ENCODE data around the gene TACO1. TPM values are rescaled to one million over a fixed set of nuclear protein-coding genes. Genes with fewer than 3 reads are reported as not detected.

TACO1 gene
- total and polyA plus RNA-seq, 5 experiments from 2014 or later = 11.3 to 18.3 (median 16.6) TPM

- ATAC-seq (peak in 1 of 2 donors; percentile 19), DNase-seq (peak in 3 of 10 donors; percentile 3 to 62 (median 50))
- Mint-ChIP-seq H3K9me3 (no peaks in the 10 kb centered on the region), H3K4me3 (peak overlapping the region in 8 of 10 donors; percentile 25 to 67 (median 44)), H3K4me1 (peaks cover 19 to 36% (median 29%) of the 10 kb centered on the region in 4 donors), H3K27ac (peak overlapping the region; percentile 86 to 96 (median 91)), H3K36me3 (peaks cover 0 to 47% (median 11%) of the 10 kb centered on the region in 3 donors), H3K27me3 (no peaks in the 10 kb centered on the region)
- POLR2A ChIA-PET = interaction anchor here (1.3 to 4.4 kb wide), 2 partner anchors 9 to 184 kb away, joined by 5 to 24 read pairs; partner anchors contain the start of gene TACO1
Observed at GRCh38 chr17:63609816-63610573, 9.3 kb downstream of the TACO1 start.

GRCh38 chr17:63610854-63611253 is 10.2 kb downstream of the TACO1 start:
- peaks cover 0 to 39% (median 10%) of the 10 kb centered on the region in 3 donors for H3K36me3 Mint-ChIP-seq
- H3K4me1 Mint-ChIP-seq = peaks cover 15 to 31% (median 29%) of the 10 kb centered on the region in 4 donors
- no peaks in the 10 kb centered on the region for H3K27me3 Mint-ChIP-seq
- H3K27ac Mint-ChIP-seq = peak overlapping the region; percentile 81 to 96 (median 91)
- DNase-seq (no peak), ATAC-seq (no peak)
- peak overlapping the region in 7 of 10 donors; percentile 11 to 67 (median 46) for H3K4me3 Mint-ChIP-seq
- POLR2A ChIA-PET = interaction anchor here (0.7 to 4.4 kb wide), 6 partner anchors 10 to 359 kb away, joined by 3 to 24 read pairs (median 5); partner anchors contain the start of genes MAP3K3 and TACO1
- H3K9me3 Mint-ChIP-seq = no peaks in the 10 kb centered on the region

- Mint-ChIP-seq H3K4me1 (peaks cover 14 to 30% (median 29%) of the 10 kb centered on the region in 4 donors), H3K36me3 (peaks cover 0 to 34% (median 6%) of the 10 kb centered on the region in 3 donors), H3K27me3 (no peaks in the 10 kb centered on the region), H3K27ac (peak overlapping the region; percentile 75 to 96 (median 90)), H3K9me3 (no peaks in the 10 kb centered on the region), H3K4me3 (peak overlapping the region in 7 of 10 donors; percentile 18 to 62 (median 49))
- POLR2A ChIA-PET = interaction anchor here (0.6 to 4.4 kb wide), 10 partner anchors 10 to 359 kb away, joined by 3 to 24 read pairs (median 5); partner anchors contain the start of genes LIMD2, MAP3K3 and TACO1
- ATAC-seq (peak; percentile 23 to 68), DNase-seq (peak in 2 of 10 donors; percentile 40 to 49)
Observed at GRCh38 chr17:63611354-63611753, 10.7 kb downstream of the TACO1 start.

GRCh38 chr17:63613663-63614062 is 13.0 kb downstream of the TACO1 start:
- POLR2A ChIA-PET = interaction anchor here (2.0 kb wide), 1 partner anchor 188 kb away, joined by 6 read pairs; no protein-coding TSS in a partner anchor
- Mint-ChIP-seq H3K36me3 (peaks cover 0 to 10% (median 3%) of the 10 kb centered on the region in 3 donors), H3K27ac (no peak overlapping the region), H3K4me3 (no peak overlapping the region), H3K27me3 (no peaks in the 10 kb centered on the region), H3K4me1 (peaks cover 14 to 30% (median 29%) of the 10 kb centered on the region in 4 donors), H3K9me3 (no peaks in the 10 kb centered on the region)
- DNase-seq (no peak), ATAC-seq (no peak)

DNA sequence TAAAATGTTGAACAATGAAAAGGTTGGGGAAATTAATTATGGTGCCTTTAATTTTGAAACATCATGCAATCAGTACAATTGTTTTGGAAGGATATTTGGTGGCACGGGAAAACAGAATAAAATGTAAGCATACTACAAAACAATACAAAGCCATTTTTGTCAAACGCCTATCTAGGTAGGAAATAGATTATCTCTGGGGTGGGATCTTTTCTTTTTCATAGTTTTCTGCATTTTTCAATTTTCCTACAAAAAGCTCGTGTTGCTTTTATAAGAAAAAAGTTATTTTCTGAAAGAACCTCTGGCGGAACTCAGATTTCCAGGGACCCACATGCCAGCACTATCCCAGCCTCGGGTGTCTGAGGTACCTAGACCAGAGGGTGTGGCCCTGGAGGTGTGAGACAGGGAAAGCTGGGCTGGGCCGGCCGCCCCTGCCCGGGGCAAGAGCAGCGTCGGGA is 20.6 kb downstream of the TACO1 start:
- Mint-ChIP-seq H3K27ac (peak overlapping the region in 8 of 10 donors; percentile 1 to 94 (median 59)), H3K36me3 (no peaks in the 10 kb centered on the region), H3K9me3 (no peaks in the 10 kb centered on the region), H3K4me1 (peaks cover 10 to 44% (median 36%) of the 10 kb centered on the region in 4 donors), H3K27me3 (no peaks in the 10 kb centered on the region), H3K4me3 (peak overlapping the region; percentile 82 to 99 (median 92))
- ATAC-seq (no peak), DNase-seq (no peak)
- POLR2A ChIA-PET = interaction anchor here (0.6 to 10.2 kb wide), 13 partner anchors 9 to 194 kb away, joined by 3 to 178 read pairs (median 8); partner anchors contain the start of genes CCDC47, DDX42, LIMD2 and STRADA

GRCh38 chr17:63621684-63622573 is 21.2 kb downstream of the TACO1 start, which contains the start of gene MAP3K3:
Gene MAP3K3 (plus strand): TSS chr17:63622417. CDS start chr17:63622760, 343 bp downstream.
- POLR2A ChIA-PET = interaction anchor here (0.5 to 10.2 kb wide), 27 partner anchors 9 to 885 kb away, joined by 3 to 178 read pairs (median 5); partner anchors contain the start of genes CCDC47, CEP95, CYB561 and DCAF7
- H3K4me3 Mint-ChIP-seq = peak within 1 kb of the TSS; percentile 94 to 99 (median 97)
- H3K9me3 Mint-ChIP-seq = no peaks in the 10 kb centered on the region
- H3K36me3 Mint-ChIP-seq = no peaks in the 10 kb centered on the region
- DNase-seq (peak; percentile 86 to 99 (median 98)), ATAC-seq (peak; percentile 88 to 93)
- H3K27ac Mint-ChIP-seq = peak within 1 kb of the TSS; percentile 87 to 96 (median 94)
- peaks cover 15 to 51% (median 43%) of the 10 kb centered on the region in 4 donors for H3K4me1 Mint-ChIP-seq
- H3K27me3 Mint-ChIP-seq = no peaks in the 10 kb centered on the region

DNA sequence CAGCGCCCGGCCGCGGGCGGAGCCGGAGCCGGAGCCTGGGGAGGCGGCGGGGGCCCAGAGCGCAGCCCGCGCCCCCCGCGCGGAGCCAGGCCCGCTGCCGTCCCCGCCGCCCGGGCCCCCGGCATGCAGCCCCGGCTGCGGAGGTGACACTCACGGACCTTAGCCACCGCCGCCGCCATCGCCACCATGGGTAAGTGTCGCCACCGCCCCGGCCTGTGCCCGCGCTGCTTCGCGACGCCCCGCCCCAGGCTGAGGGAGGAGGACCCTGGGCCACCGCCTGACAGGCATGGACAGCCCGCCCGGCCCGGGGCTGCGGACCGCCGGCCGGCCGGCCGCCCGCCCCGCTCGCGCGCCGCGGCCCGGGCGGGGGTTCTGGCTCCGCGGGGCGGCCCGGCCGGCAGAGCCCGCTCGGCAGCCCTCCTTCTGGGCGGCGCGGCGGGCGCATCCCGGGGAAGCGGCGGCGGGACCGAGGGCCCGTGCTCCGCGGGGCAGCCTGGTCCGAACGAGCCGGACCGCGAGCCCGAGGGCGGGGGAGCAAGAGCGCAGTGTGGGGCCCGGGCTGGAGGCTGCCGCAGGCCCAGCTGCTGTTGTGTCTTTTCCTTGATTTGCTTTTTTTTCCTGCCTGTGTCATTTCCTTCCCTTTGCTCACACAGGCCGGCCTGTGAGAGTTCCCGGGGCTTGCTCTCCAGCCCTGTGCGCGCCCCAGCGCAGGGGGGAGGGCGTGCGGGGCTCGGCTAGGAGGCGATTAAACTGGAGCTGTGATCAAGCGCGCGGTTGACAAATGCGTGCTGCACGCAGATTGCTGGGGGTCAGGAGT is 22.1 kb downstream of the TACO1 start:
- H3K27me3 Mint-ChIP-seq = no peaks in the 10 kb centered on the region
- H3K9me3 Mint-ChIP-seq = no peaks in the 10 kb centered on the region
- H3K4me1 Mint-ChIP-seq = peaks cover 19 to 56% (median 49%) of the 10 kb centered on the region in 4 donors
- POLR2A ChIA-PET = interaction anchor here (0.5 to 10.2 kb wide), 22 partner anchors 8 to 884 kb away, joined by 3 to 178 read pairs (median 6); partner anchors contain the start of genes CCDC47, CEP95, DCAF7 and DDX42
- peak overlapping the region; percentile 94 to 99 (median 97) for H3K4me3 Mint-ChIP-seq
- ATAC-seq = peak; percentile 25 to 27
- H3K36me3 Mint-ChIP-seq = no peaks in the 10 kb centered on the region
- DNase-seq = peak; percentile 17 to 71 (median 34)
- peak overlapping the region; percentile 84 to 95 (median 92) for H3K27ac Mint-ChIP-seq

- H3K4me1 Mint-ChIP-seq = peaks cover 19 to 56% (median 55%) of the 10 kb centered on the region in 4 donors
- H3K36me3 Mint-ChIP-seq = peaks cover 0 to 3% (median 0%) of the 10 kb centered on the region in 3 donors
- DNase-seq (no peak), ATAC-seq (no peak)
- no peaks in the 10 kb centered on the region for H3K9me3 Mint-ChIP-seq
- no peaks in the 10 kb centered on the region for H3K27me3 Mint-ChIP-seq
- peak overlapping the region in 8 of 10 donors; percentile 84 to 95 (median 92) for H3K27ac Mint-ChIP-seq
- peak overlapping the region; percentile 94 to 99 (median 97) for H3K4me3 Mint-ChIP-seq
- POLR2A ChIA-PET = interaction anchor here (0.8 to 10.2 kb wide), 6 partner anchors 15 to 119 kb away, joined by 3 to 178 read pairs (median 4); partner anchors contain the start of gene LIMD2
Observed at GRCh38 chr17:63623786-63624530, 23.3 kb downstream of the TACO1 start.

- DNase-seq = no peak
- Mint-ChIP-seq H3K27me3 (no peaks in the 10 kb centered on the region), H3K4me1 (peaks cover 19 to 60% (median 57%) of the 10 kb centered on the region in 4 donors), H3K36me3 (peaks cover 0 to 8% (median 0%) of the 10 kb centered on the region in 3 donors), H3K27ac (peak overlapping the region in 1 of 10 donors; percentile 46), H3K9me3 (no peaks in the 10 kb centered on the region), H3K4me3 (peak overlapping the region; percentile 52 to 98 (median 85))
- ATAC-seq = no peak
- POLR2A ChIA-PET = interaction anchor here (1.5 to 10.2 kb wide), 2 partner anchors 74 to 86 kb away, joined by 5 to 178 read pairs; partner anchors contain the start of gene LIMD2
Observed at GRCh38 chr17:63624531-63624880, 23.8 kb downstream of the TACO1 start.

DNA sequence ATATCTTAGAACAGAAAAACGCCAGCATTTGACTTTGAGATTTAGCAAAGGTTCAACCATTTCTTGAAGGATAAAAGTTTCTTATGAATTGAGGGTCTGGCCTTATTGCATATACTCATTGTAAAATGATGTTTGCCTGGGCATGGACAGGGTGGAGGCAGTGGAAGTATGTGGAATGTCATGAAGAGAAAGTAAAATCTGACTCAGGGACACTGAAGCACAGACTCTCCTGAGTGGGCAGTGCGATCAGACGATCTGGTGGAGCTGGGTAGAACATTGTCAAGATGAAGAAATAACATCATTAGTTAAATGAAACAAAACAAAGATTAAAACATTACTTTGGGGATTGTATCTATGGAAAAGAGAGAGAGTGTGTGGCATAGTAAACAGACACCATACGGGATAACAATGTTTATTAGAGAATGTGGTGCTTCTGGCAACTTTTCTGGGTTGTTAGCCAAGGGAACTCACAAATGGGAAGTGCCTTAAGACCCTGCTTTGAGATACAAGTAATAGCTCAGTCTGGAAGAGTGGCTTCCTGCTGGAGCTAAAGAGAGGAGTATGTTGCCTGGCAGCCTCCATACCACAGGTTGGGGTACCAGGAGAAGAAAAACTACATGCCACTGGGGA is 26.0 kb downstream of the TACO1 start:
- Mint-ChIP-seq H3K9me3 (no peaks in the 10 kb centered on the region), H3K4me1 (peaks cover 26 to 72% (median 63%) of the 10 kb centered on the region in 4 donors), H3K27me3 (no peaks in the 10 kb centered on the region), H3K4me3 (peak overlapping the region in 2 of 10 donors; percentile 2 to 5), H3K36me3 (peaks cover 0 to 19% (median 0%) of the 10 kb centered on the region in 3 donors), H3K27ac (peak overlapping the region in 3 of 10 donors; percentile 2 to 34 (median 27))
- POLR2A ChIA-PET = interaction anchor here (0.7 to 10.2 kb wide), 2 partner anchors 72 to 84 kb away, joined by 3 to 178 read pairs; partner anchors contain the start of gene LIMD2
- DNase-seq (no peak), ATAC-seq (no peak)
